Prostate gland (tissue), 2 donors: ENCODE measurements around the gene DZIP1. TPM values are rescaled to one million over a fixed set of nuclear protein-coding genes. Genes with fewer than 3 reads are reported as not detected.
A peak's percentile ranks its signal among the peaks of the same experiment; 100 is the strongest.

Source experiments
- DNase-seq: peaks from one replicate; pipeline ENCODE4 v3.0.0-alpha.2; 2019; ENCODE audit warnings: low spot score
- H3K27ac ChIP-seq, 2 donors: fragments of 200-600 bp; sonication (generic); 2 replicates each; pipeline ENCODE4 v1.5.1; 2017 to 2019
- H3K27me3 ChIP-seq: fragments of 200-600 bp; sonication (generic); replicated peaks from 2 replicates; pipeline ENCODE4 v1.5.1; 2019; ENCODE audit not compliant: insufficient read depth
- H3K36me3 ChIP-seq, 2 donors: fragments of 200-600 bp; sonication (generic); 1 replicate in 1 of 2; 2 replicates in 1 of 2; pipeline versions ENCODE4 v1.5.1 to v1.8.1; 2017 to 2019
- H3K4me1 ChIP-seq: fragments of 200-600 bp; sonication (generic); replicated peaks from 2 replicates; pipeline ENCODE4 v1.5.1; 2019
- H3K4me3 ChIP-seq, 2 donors: fragments of 200-600 bp; sonication (generic); 2 replicates each; pipeline ENCODE4 v1.5.1; 2017 to 2019
- H3K9me3 ChIP-seq: fragments of 200-600 bp; sonication (generic); 2 replicates; pipeline ENCODE4 v1.5.1; 2017
- CTCF ChIP-seq, 4 experiments: fragments of 200-600 bp in 2 of 4; fragments of 450-650 bp in 2 of 4; sonication (generic) in 2 of 4; IDR thresholded peaks; 1 replicate in 3 of 4; 2 replicates in 1 of 4; pipeline ENCODE4 v1.5.1; 2016 to 2019; ENCODE audit warnings: antibody characterized with exemption in 4 of 4, mild to moderate bottlenecking in 2 of 4, moderate library complexity in 2 of 4
- POLR2A ChIP-seq: fragments of 450-650 bp; IDR thresholded peaks from one replicate; pipeline ENCODE4 v1.6.1; 2016; ENCODE audit warnings: antibody characterized with exemption, mild to moderate bottlenecking
- POLR2AphosphoS5 ChIP-seq: sonication (generic); formaldehyde crosslinking; IDR thresholded peaks from one replicate; pipeline ENCODE4 v1.6.1; 2017; ENCODE audit warnings: antibody characterized with exemption
- WGBS: methylation state at CpG from one replicate; pipeline ENCODE4 v1.1.5; 2018; 5-methylcytosine and 5-hydroxymethylcytosine counted together
- intact Hi-C: fragments of 100-400 bp; cut with DNase I; formaldehyde crosslinking; loops from one replicate; pipeline ENCODE4 v1.14.2; 2022
- total RNA-seq, 2 donors: library from RNA; depleted of rRNA; stranded (reverse); fragments of >200 nt; gene quantifications; one replicate each; pipeline ENCODE4 v1.1.0, GENCODE V29; 2016

DZIP1 gene
- total RNA-seq, 2 donors from 2014 or later, result 6.4 to 19.0 TPM

GRCh38 chr13:95607366-95607765, 37.1 kb downstream of the DZIP1 start:
- Histone ChIP-seq H3K4me1 (peaks cover 7% of the 10 kb centered on the region), H3K4me3 (no peak overlapping the region), H3K27ac (no peak overlapping the region), H3K36me3 (no peaks in the 10 kb centered on the region), H3K27me3 (no peaks in the 10 kb centered on the region), H3K9me3 (no peaks in the 10 kb centered on the region)
- intact Hi-C loops, result no loop called here
- TF ChIP-seq POLR2A (no peak), POLR2AphosphoS5 (no peak), CTCF (IDR thresholded peaks at IDR 0.05) (no peak)
- DNase-seq, result no peak
- 7% methylated on average over 1 of the region's 1 CpG for WGBS

- WGBS, result 74% methylated on average over 3 of the region's 3 CpGs
- no peak overlapping the region for H3K27ac ChIP-seq
- intact Hi-C loops, result no loop called here
These were observed 38.9 kb downstream of the DZIP1 start for GRCh38 chr13:95605448-95606125.

GRCh38 chr13:95604556-95604915, 40.0 kb downstream of the DZIP1 start:
- H3K4me3 ChIP-seq, result no peak overlapping the region
- intact Hi-C loops, result no loop called here
- peaks cover 7% of the 10 kb centered on the region for H3K4me1 ChIP-seq
- TF ChIP-seq CTCF (IDR thresholded peaks at IDR 0.05) (no peak), POLR2A (no peak), POLR2AphosphoS5 (no peak)
- DNase-seq, result no peak
- WGBS, result 54% methylated on average over 3 of the region's 3 CpGs
- no peaks in the 10 kb centered on the region for H3K27me3 ChIP-seq
- H3K27ac ChIP-seq, result peak overlapping the region; percentile 50 to 51
- no peaks in the 10 kb centered on the region for H3K9me3 ChIP-seq
- H3K36me3 ChIP-seq, result no peaks in the 10 kb centered on the region

More at GRCh38 chr13:95605448-95606125, 38.9 kb downstream of the DZIP1 start:
- H3K9me3 ChIP-seq, result no peaks in the 10 kb centered on the region
- H3K4me1 ChIP-seq, result peaks cover 7% of the 10 kb centered on the region
- no peak overlapping the region for H3K4me3 ChIP-seq
- H3K36me3 ChIP-seq, result no peaks in the 10 kb centered on the region
- TF ChIP-seq POLR2A (no peak), POLR2AphosphoS5 (no peak), CTCF (IDR thresholded peaks at IDR 0.05) (no peak)
- DNase-seq, result no peak
- H3K27me3 ChIP-seq, result no peaks in the 10 kb centered on the region

GRCh38 chr13:95603887-95604555, 40.5 kb downstream of the DZIP1 start:
- H3K9me3 ChIP-seq, result no peaks in the 10 kb centered on the region
- no peaks in the 10 kb centered on the region for H3K36me3 ChIP-seq
- H3K27ac ChIP-seq, result peak overlapping the region; percentile 50 to 51
- H3K27me3 ChIP-seq, result no peaks in the 10 kb centered on the region
- 50% methylated on average over 12 of the region's 12 CpGs for WGBS
- no peak overlapping the region for H3K4me3 ChIP-seq
- intact Hi-C loops, result no loop called here
- TF ChIP-seq POLR2A, result no peak
- TF ChIP-seq CTCF (IDR thresholded peaks at IDR 0.05), result no peak
- peak; percentile 48 for TF ChIP-seq POLR2AphosphoS5
- DNase-seq, result peak; percentile 65
- peaks cover 7% of the 10 kb centered on the region for H3K4me1 ChIP-seq

- WGBS, result 92% methylated on average over 6 of the region's 6 CpGs
- no peaks in the 10 kb centered on the region for H3K9me3 ChIP-seq
- peaks cover 7% of the 10 kb centered on the region for H3K4me1 ChIP-seq
- TF ChIP-seq POLR2A (no peak), CTCF (IDR thresholded peaks at IDR 0.05) (no peak), POLR2AphosphoS5 (no peak)
- DNase-seq, result no peak
- no peak overlapping the region for H3K27ac ChIP-seq
- no peak overlapping the region for H3K4me3 ChIP-seq
- no peaks in the 10 kb centered on the region for H3K27me3 ChIP-seq
- intact Hi-C loops, result no loop called here
- H3K36me3 ChIP-seq, result no peaks in the 10 kb centered on the region
These were observed 42.6 kb downstream of the DZIP1 start for GRCh38 chr13:95601906-95602305.
